Nephron (organoid): ENCODE data around the gene TGFB2.

Source experiments
- H3K27ac Mint-ChIP-seq, 3 experiments: 2 replicates each; pipeline ENCODE4 v1.8.0; 2020; ENCODE audit warnings: mixed read lengths in 3 of 3, mild to moderate bottlenecking in 2 of 3, moderate library complexity in 1 of 3
- H3K27me3 Mint-ChIP-seq: 2 replicates; pipeline ENCODE4 v1.8.0; 2021; ENCODE audit warnings: low read depth, mild to moderate bottlenecking, moderate library complexity, mixed read lengths
- H3K36me3 Mint-ChIP-seq: 2 replicates; pipeline ENCODE4 v1.8.0; 2020; ENCODE audit warnings: low read depth, mixed read lengths
- H3K4me1 Mint-ChIP-seq: 2 replicates; pipeline ENCODE4 v1.8.0; 2020; ENCODE audit warnings: mixed read lengths
- H3K4me3 Mint-ChIP-seq, 3 experiments: 2 replicates each; pipeline ENCODE4 v1.8.0; 2020; ENCODE audit warnings: mild to moderate bottlenecking in 3 of 3, mixed read lengths in 3 of 3, moderate library complexity in 2 of 3
- H3K9me3 Mint-ChIP-seq: 2 replicates; pipeline ENCODE4 v1.8.0; 2020; ENCODE audit warnings: mixed read lengths
- CTCF ChIP-seq, 3 experiments: fragments of 200-600 bp; sonication (generic); IDR thresholded peaks; one replicate each; pipeline ENCODE4 v1.5.0; 2021; ENCODE audit warnings: antibody characterized with exemption in 3 of 3; ENCODE audit not compliant: unreplicated experiment in 3 of 3

The TGFB2 gene

GRCh38 chr1:218339267-218339831 lies 5.8 kb upstream of the TGFB2 start:
- no peaks in the 10 kb centered on the region for H3K36me3 Mint-ChIP-seq
- peak overlapping the region in 2 of 3 experiments; percentile 63 to 72 for H3K27ac Mint-ChIP-seq
- H3K4me1 Mint-ChIP-seq = peaks cover 59% of the 10 kb centered on the region
- TF ChIP-seq CTCF (IDR thresholded peaks at IDR 0.05; ENCODE audit: unreplicated experiment in 3 of 3) = peak; percentile 70 to 86 (median 72)
- no peaks in the 10 kb centered on the region for H3K27me3 Mint-ChIP-seq
- no peaks in the 10 kb centered on the region for H3K9me3 Mint-ChIP-seq
- H3K4me3 Mint-ChIP-seq = no peak overlapping the region

GRCh38 chr1:218341325-218341724 lies 3.8 kb upstream of the TGFB2 start:
- Mint-ChIP-seq H3K36me3 (no peaks in the 10 kb centered on the region), H3K4me1 (peaks cover 47% of the 10 kb centered on the region), H3K27ac (peak overlapping the region in 2 of 3 experiments; percentile 3 to 36), H3K27me3 (peaks cover 3% of the 10 kb centered on the region), H3K4me3 (peak overlapping the region in 1 of 3 experiments; percentile 26), H3K9me3 (no peaks in the 10 kb centered on the region)
- no peak for TF ChIP-seq CTCF (IDR thresholded peaks at IDR 0.05; ENCODE audit: unreplicated experiment in 3 of 3)

GRCh38 chr1:218342091-218342490 lies 3.0 kb upstream of the TGFB2 start:
- H3K36me3 Mint-ChIP-seq = no peaks in the 10 kb centered on the region
- TF ChIP-seq CTCF (IDR thresholded peaks at IDR 0.05; ENCODE audit: unreplicated experiment in 3 of 3) = no peak
- H3K27ac Mint-ChIP-seq = peak overlapping the region in 1 of 3 experiments; percentile 39
- peak overlapping the region in 1 of 3 experiments; percentile 36 for H3K4me3 Mint-ChIP-seq
- H3K27me3 Mint-ChIP-seq = peaks cover 11% of the 10 kb centered on the region
- H3K9me3 Mint-ChIP-seq = no peaks in the 10 kb centered on the region
- peaks cover 40% of the 10 kb centered on the region for H3K4me1 Mint-ChIP-seq

- Mint-ChIP-seq H3K27ac (no peak overlapping the region), H3K27me3 (peaks cover 13% of the 10 kb centered on the region), H3K4me3 (no peak overlapping the region), H3K9me3 (no peaks in the 10 kb centered on the region), H3K4me1 (peaks cover 28% of the 10 kb centered on the region), H3K36me3 (no peaks in the 10 kb centered on the region)
- no peak for TF ChIP-seq CTCF (IDR thresholded peaks at IDR 0.05; ENCODE audit: unreplicated experiment in 3 of 3)
These were observed 696 bp downstream of the TGFB2 start for GRCh38 chr1:218345673-218346390.

GRCh38 chr1:218346391-218347204 lies 1.5 kb downstream of the TGFB2 start:
- peaks cover 13% of the 10 kb centered on the region for H3K27me3 Mint-ChIP-seq
- H3K4me3 Mint-ChIP-seq = no peak overlapping the region
- H3K36me3 Mint-ChIP-seq = no peaks in the 10 kb centered on the region
- peaks cover 29% of the 10 kb centered on the region for H3K4me1 Mint-ChIP-seq
- no peaks in the 10 kb centered on the region for H3K9me3 Mint-ChIP-seq
- TF ChIP-seq CTCF (IDR thresholded peaks at IDR 0.05; ENCODE audit: unreplicated experiment in 3 of 3) = no peak
- no peak overlapping the region for H3K27ac Mint-ChIP-seq
